ENCODE measurements around the gene PSMB4.
"Not testable (repeated sequence)": the region's sequence is repeated elsewhere in the genome, so short reads cannot be mapped to it uniquely, and the experiment has no call there.

Gene PSMB4

GRCh38 chr1:151377150-151377884 lies 22.1 kb upstream of the PSMB4 start:
- Histone ChIP-seq H2BK12ac (ENCODE audit: low read length) (no peak overlapping the region), H3K27ac (replicated peaks; ENCODE audit: low read length) (no peak overlapping the region), H3K23ac (ENCODE audit: low read depth, low read length, poor library complexity) (no peak overlapping the region), H3K9ac (ENCODE audit: low read depth, low read length, poor library complexity) (no peak overlapping the region), H3K27me3 (ENCODE audit: control insufficient read depth in 3 of 3, insufficient read depth in 3 of 3, low read depth in 1 of 3, low read length in 3 of 3) (peaks cover 0 to 16% (median 1%) of the 10 kb centered on the region in 3 experiments), H3K4me1 (ENCODE audit: control insufficient read depth in 2 of 2, insufficient read depth in 1 of 2, low read depth in 1 of 2, low read length in 2 of 2) (peaks cover 0 to under 1% of the 10 kb centered on the region in 2 donors), H2BK5ac (ENCODE audit: low read length) (no peak overlapping the region), H4K8ac (ENCODE audit: low read depth, low read length) (no peak overlapping the region), H3K4me3 (ENCODE audit: low read length in 2 of 2) (no peak overlapping the region), H3K18ac (ENCODE audit: low read length) (no peak overlapping the region), H3K4ac (ENCODE audit: low read length) (no peak overlapping the region), H3K79me1 (ENCODE audit: low read depth, low read length) (no peaks in the 10 kb centered on the region), H3K36me3 (replicated peaks in 1 of 2; ENCODE audit: control insufficient read depth in 2 of 2, insufficient read depth in 2 of 2, low read length in 2 of 2) (no peaks in the 10 kb centered on the region), H3K9me3 (replicated peaks in 1 of 2; ENCODE audit: control insufficient read depth in 2 of 2, insufficient read depth in 1 of 2, low read depth in 1 of 2, low read length in 2 of 2) (no peaks in the 10 kb centered on the region), H2AFZ (ENCODE audit: low read length) (no peak overlapping the region), H2BK15ac (ENCODE audit: low read length) (no peak overlapping the region), H2BK120ac (ENCODE audit: low read depth, low read length) (no peak overlapping the region), H3K14ac (ENCODE audit: low read length) (no peak overlapping the region), H2AK5ac (ENCODE audit: low read depth, low read length) (no peak overlapping the region), H4K91ac (ENCODE audit: low read depth, low read length, poor library complexity) (no peak overlapping the region), H3K4me2 (ENCODE audit: insufficient read depth, low read length, poor library complexity, severe bottlenecking) (no peak overlapping the region)
- WGBS, 2 donors (ENCODE audit: extremely low coverage in 2 of 2, insufficient read length in 2 of 2, insufficient replicate concordance in 1 of 2): no CpG with 5 or more reads among the region's 3 CpGs
- DNase-seq (ENCODE audit: low spot score): no peak

GRCh38 chr1:151384584-151384983 lies 14.8 kb upstream of the PSMB4 start:
- no peak overlapping the region for H2AK5ac ChIP-seq (ENCODE audit: low read depth, low read length)
- no peak overlapping the region for H2BK15ac ChIP-seq (ENCODE audit: low read length)
- H3K14ac ChIP-seq (ENCODE audit: low read length): no peak overlapping the region
- no peak overlapping the region for H2BK120ac ChIP-seq (ENCODE audit: low read depth, low read length)
- H3K4me2 ChIP-seq (ENCODE audit: insufficient read depth, low read length, poor library complexity, severe bottlenecking): no peak overlapping the region
- no peaks in the 10 kb centered on the region for H3K36me3 ChIP-seq (replicated peaks in 1 of 2; ENCODE audit: control insufficient read depth in 2 of 2, insufficient read depth in 2 of 2, low read length in 2 of 2)
- H2AFZ ChIP-seq (ENCODE audit: low read length): no peak overlapping the region
- H3K4me3 ChIP-seq (ENCODE audit: low read length in 2 of 2): no peak overlapping the region
- H3K27ac ChIP-seq (replicated peaks; ENCODE audit: low read length): no peak overlapping the region
- no peak overlapping the region for H3K23ac ChIP-seq (ENCODE audit: low read depth, low read length, poor library complexity)
- no peak overlapping the region for H3K18ac ChIP-seq (ENCODE audit: low read length)
- peaks cover 0 to 12% (median 0%) of the 10 kb centered on the region in 3 experiments for H3K27me3 ChIP-seq (ENCODE audit: control insufficient read depth in 3 of 3, insufficient read depth in 3 of 3, low read depth in 1 of 3, low read length in 3 of 3)
- no peak overlapping the region for H2BK5ac ChIP-seq (ENCODE audit: low read length)
- WGBS, 2 donors (ENCODE audit: extremely low coverage in 2 of 2, insufficient read length in 2 of 2, insufficient replicate concordance in 1 of 2): no CpG with 5 or more reads among the region's 3 CpGs
- DNase-seq (ENCODE audit: low spot score): no peak
- no peaks in the 10 kb centered on the region for H3K9me3 ChIP-seq (replicated peaks in 1 of 2; ENCODE audit: control insufficient read depth in 2 of 2, insufficient read depth in 1 of 2, low read depth in 1 of 2, low read length in 2 of 2)
- H3K79me1 ChIP-seq (ENCODE audit: low read depth, low read length): no peaks in the 10 kb centered on the region
- no peak overlapping the region for H2BK12ac ChIP-seq (ENCODE audit: low read length)
- no peak overlapping the region for H4K8ac ChIP-seq (ENCODE audit: low read depth, low read length)
- no peak overlapping the region for H3K4ac ChIP-seq (ENCODE audit: low read length)
- no peak overlapping the region for H3K9ac ChIP-seq (ENCODE audit: low read depth, low read length, poor library complexity)
- H3K4me1 ChIP-seq (ENCODE audit: control insufficient read depth in 2 of 2, insufficient read depth in 1 of 2, low read depth in 1 of 2, low read length in 2 of 2): no peaks in the 10 kb centered on the region
- no peak overlapping the region for H4K91ac ChIP-seq (ENCODE audit: low read depth, low read length, poor library complexity)

GRCh38 chr1:151386002-151386401 lies 13.4 kb upstream of the PSMB4 start:
- Histone ChIP-seq H3K27me3 (ENCODE audit: control insufficient read depth in 3 of 3, insufficient read depth in 3 of 3, low read depth in 1 of 3, low read length in 3 of 3) (peaks cover 0 to 12% (median 0%) of the 10 kb centered on the region in 3 experiments), H3K18ac (ENCODE audit: low read length) (no peak overlapping the region), H2AFZ (ENCODE audit: low read length) (no peak overlapping the region), H3K9ac (ENCODE audit: low read depth, low read length, poor library complexity) (no peak overlapping the region), H3K4me1 (ENCODE audit: control insufficient read depth in 2 of 2, insufficient read depth in 1 of 2, low read depth in 1 of 2, low read length in 2 of 2) (no peaks in the 10 kb centered on the region), H3K27ac (replicated peaks; ENCODE audit: low read length) (no peak overlapping the region), H3K4ac (ENCODE audit: low read length) (no peak overlapping the region), H3K23ac (ENCODE audit: low read depth, low read length, poor library complexity) (no peak overlapping the region), H3K79me1 (ENCODE audit: low read depth, low read length) (no peaks in the 10 kb centered on the region), H3K14ac (ENCODE audit: low read length) (no peak overlapping the region), H3K4me2 (ENCODE audit: insufficient read depth, low read length, poor library complexity, severe bottlenecking) (no peak overlapping the region), H2BK120ac (ENCODE audit: low read depth, low read length) (no peak overlapping the region), H3K4me3 (ENCODE audit: low read length in 2 of 2) (no peak overlapping the region), H2BK12ac (ENCODE audit: low read length) (no peak overlapping the region), H3K36me3 (replicated peaks in 1 of 2; ENCODE audit: control insufficient read depth in 2 of 2, insufficient read depth in 2 of 2, low read length in 2 of 2) (no peaks in the 10 kb centered on the region), H4K91ac (ENCODE audit: low read depth, low read length, poor library complexity) (no peak overlapping the region), H2AK5ac (ENCODE audit: low read depth, low read length) (no peak overlapping the region), H2BK5ac (ENCODE audit: low read length) (no peak overlapping the region), H2BK15ac (ENCODE audit: low read length) (no peak overlapping the region), H3K9me3 (replicated peaks in 1 of 2; ENCODE audit: control insufficient read depth in 2 of 2, insufficient read depth in 1 of 2, low read depth in 1 of 2, low read length in 2 of 2) (no peaks in the 10 kb centered on the region), H4K8ac (ENCODE audit: low read depth, low read length) (no peak overlapping the region)
- no peak for DNase-seq (ENCODE audit: low spot score)
- WGBS, 2 donors (ENCODE audit: extremely low coverage in 2 of 2, insufficient read length in 2 of 2, insufficient replicate concordance in 1 of 2): no CpG with 5 or more reads among the region's 2 CpGs

- not testable (repeated sequence) for H3K4me1 ChIP-seq (ENCODE audit: control insufficient read depth in 2 of 2, insufficient read depth in 1 of 2, low read depth in 1 of 2, low read length in 2 of 2); H3K4me3 ChIP-seq (ENCODE audit: low read length in 2 of 2); H2AFZ ChIP-seq (ENCODE audit: low read length); H3K14ac ChIP-seq (ENCODE audit: low read length); H3K27me3 ChIP-seq (ENCODE audit: control insufficient read depth in 3 of 3, insufficient read depth in 3 of 3, low read depth in 1 of 3, low read length in 3 of 3); H2BK120ac ChIP-seq (ENCODE audit: low read depth, low read length); H3K36me3 ChIP-seq (replicated peaks in 1 of 2; ENCODE audit: control insufficient read depth in 2 of 2, insufficient read depth in 2 of 2, low read length in 2 of 2); H4K91ac ChIP-seq (ENCODE audit: low read depth, low read length, poor library complexity); DNase-seq (ENCODE audit: low spot score); H3K27ac ChIP-seq (replicated peaks; ENCODE audit: low read length); H3K4me2 ChIP-seq (ENCODE audit: insufficient read depth, low read length, poor library complexity, severe bottlenecking); H2AK5ac ChIP-seq (ENCODE audit: low read depth, low read length); H3K9ac ChIP-seq (ENCODE audit: low read depth, low read length, poor library complexity); H3K9me3 ChIP-seq (replicated peaks in 1 of 2; ENCODE audit: control insufficient read depth in 2 of 2, insufficient read depth in 1 of 2, low read depth in 1 of 2, low read length in 2 of 2); H2BK12ac ChIP-seq (ENCODE audit: low read length); H3K4ac ChIP-seq (ENCODE audit: low read length); H3K23ac ChIP-seq (ENCODE audit: low read depth, low read length, poor library complexity); H2BK5ac ChIP-seq (ENCODE audit: low read length); H4K8ac ChIP-seq (ENCODE audit: low read depth, low read length); H2BK15ac ChIP-seq (ENCODE audit: low read length); H3K18ac ChIP-seq (ENCODE audit: low read length); H3K79me1 ChIP-seq (ENCODE audit: low read depth, low read length)
- no CpG with 5 or more reads among the region's 22 CpGs for WGBS, 2 donors (ENCODE audit: extremely low coverage in 2 of 2, insufficient read length in 2 of 2, insufficient replicate concordance in 1 of 2)
Measured at GRCh38 chr1:151390221-151391078, 8.9 kb upstream of the PSMB4 start.
